Ureter (tissue), 1 donor: Measurements from ENCODE around the gene NGEF. TPM values are rescaled to one million over a fixed set of nuclear protein-coding genes. Genes with fewer than 3 reads are reported as not detected.
A peak's percentile ranks its signal among the peaks of the same experiment; 100 is the strongest.

Source experiments
- DNase-seq: peaks from one replicate; pipeline ENCODE4 v3.0.0-alpha.2; 2020; ENCODE audit warnings: low spot score
- total RNA-seq: library from RNA; stranded (reverse); gene quantifications from one replicate; pipeline ENCODE4 v1.2.4, GENCODE V29; 2023
- donor health status: DM: yes; HTN: yes; CAD: no.

The NGEF gene
- 8.1 TPM for total RNA-seq

GRCh38 chr2:233013027-233013461, at the start of gene NGEF:
Gene NGEF, minus strand, starts transcription at chr2:233013256. Its CDS starts 38,366 bp downstream, at chr2:232974890.
- DNase-seq = peak; percentile 37

- no peak for DNase-seq
These were observed 49.4 kb upstream of the NGEF start for GRCh38 chr2:233062451-233062850.

DNA sequence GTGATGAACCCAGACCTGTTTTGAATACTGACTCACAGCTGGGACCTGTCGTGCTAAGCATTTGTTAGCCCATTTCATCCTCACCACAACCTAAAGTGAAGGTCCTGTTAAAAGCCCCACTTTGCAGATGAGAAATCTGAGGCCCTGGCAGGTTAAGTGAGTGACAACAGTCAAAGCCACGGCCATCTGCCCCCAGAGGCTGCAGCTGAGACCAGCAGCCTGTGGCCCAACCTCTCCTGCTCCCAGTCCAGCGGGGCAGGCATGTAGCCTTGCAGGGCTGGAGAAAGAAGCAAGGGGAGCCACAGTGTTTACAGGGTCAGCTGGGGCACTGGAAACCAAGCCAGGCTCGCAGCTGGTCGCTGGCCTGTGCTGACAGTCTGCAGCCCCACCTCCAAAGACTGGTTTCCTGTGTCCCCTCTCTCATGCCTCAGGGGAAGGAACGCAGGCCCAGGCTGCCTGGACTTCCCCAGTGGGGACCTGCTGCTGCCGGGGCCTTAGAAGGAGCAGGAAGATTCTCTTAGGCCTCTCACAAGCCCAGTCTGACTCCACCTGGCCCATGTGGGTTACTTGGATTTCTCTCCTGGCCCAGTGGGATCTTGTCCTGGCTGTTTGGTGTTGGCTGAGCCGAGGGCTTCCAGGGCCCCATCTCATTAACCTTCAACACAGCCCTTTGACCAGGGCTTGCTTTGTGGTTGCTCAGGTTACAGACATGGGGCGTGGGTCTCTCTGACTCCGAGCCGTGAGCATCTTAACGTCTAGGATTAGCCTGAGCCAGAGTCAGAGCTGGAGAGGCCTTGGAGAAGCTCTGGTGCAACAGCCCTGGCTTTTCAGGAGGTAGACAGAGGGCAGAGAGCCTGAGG, 48.8 kb upstream of the NGEF start:
- DNase-seq = peak; percentile 48

DNA sequence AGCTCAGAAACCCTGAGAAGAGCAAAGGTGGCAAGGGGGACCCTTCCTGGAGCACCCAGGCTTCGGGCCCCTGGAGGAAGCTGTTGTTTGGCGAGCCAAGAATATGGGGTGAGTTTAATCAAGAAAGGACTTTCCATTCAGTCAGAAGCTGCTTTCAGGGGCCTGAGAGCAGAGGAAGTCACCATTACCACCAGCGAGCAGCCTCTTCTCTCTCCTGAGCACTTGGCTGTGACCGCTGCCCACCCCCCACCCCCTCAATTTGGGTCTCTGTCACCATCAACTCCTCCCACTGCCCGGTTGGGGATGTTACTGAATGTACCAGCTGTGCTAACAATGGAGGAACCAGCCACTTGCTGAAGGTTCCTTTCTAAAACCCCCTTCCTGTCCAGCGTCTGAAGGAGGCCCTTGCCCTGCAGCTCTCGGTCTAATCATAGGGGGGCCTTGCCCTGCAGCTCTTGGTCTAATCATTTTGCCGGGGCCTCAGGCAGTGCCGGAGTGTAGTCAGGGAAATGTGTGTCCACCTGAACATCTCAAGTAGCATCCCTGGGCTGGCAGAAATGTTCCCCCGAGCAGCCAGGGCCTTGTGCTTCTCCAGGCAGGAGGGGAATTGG, 48.0 kb upstream of the NGEF start:
- DNase-seq = peak; percentile 36

GRCh38 chr2:233060501-233060979, 47.5 kb upstream of the NGEF start:
- no peak for DNase-seq

- peak; percentile 67 for DNase-seq
These were observed 46.9 kb upstream of the NGEF start, which contains the start of gene INPP5D for GRCh38 chr2:233059797-233060500. Gene INPP5D, plus strand, starts transcription at chr2:233060342. Its CDS starts 137 bp downstream, at chr2:233060479.

GRCh38 chr2:233059547-233059796, 46.4 kb upstream of the NGEF start:
- no peak for DNase-seq

- DNase-seq = peak; percentile 35
These were observed 45.9 kb upstream of the NGEF start for GRCh38 chr2:233058717-233059546.

DNA sequence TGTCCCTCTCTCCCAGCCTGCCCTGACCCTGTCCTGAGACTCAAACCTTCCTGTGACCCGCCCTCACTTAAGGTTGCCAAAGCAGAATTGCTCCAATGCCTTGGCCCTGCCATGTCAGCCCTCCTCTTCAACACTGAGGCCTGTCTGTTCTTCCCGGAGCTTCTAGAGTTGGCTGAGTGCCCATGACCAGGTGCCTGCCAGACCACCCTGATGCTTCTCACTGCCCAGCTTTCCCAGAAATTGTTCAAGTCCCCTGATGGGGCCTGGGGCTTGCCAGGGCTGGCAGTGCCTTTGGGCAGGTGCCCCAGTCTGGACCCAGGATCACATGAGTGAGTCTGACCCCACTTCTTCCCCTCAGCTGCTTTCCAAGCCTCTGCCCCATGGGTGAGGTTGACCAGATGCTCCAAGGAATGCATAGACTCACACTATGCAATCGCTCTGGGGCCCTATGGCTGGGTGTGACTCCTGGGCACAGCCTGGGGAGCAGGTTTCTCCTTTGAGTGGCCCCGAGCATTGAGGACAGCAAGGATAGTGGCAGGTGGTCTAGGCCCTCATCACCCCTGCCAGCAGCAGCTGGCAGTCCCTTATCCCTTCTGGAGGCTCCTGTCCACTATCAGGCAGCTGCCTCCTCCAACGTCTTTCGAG, 44.0 kb upstream of the NGEF start:
- DNase-seq = no peak

GRCh38 chr2:233055362-233055761, 42.3 kb upstream of the NGEF start:
- no peak for DNase-seq

DNA sequence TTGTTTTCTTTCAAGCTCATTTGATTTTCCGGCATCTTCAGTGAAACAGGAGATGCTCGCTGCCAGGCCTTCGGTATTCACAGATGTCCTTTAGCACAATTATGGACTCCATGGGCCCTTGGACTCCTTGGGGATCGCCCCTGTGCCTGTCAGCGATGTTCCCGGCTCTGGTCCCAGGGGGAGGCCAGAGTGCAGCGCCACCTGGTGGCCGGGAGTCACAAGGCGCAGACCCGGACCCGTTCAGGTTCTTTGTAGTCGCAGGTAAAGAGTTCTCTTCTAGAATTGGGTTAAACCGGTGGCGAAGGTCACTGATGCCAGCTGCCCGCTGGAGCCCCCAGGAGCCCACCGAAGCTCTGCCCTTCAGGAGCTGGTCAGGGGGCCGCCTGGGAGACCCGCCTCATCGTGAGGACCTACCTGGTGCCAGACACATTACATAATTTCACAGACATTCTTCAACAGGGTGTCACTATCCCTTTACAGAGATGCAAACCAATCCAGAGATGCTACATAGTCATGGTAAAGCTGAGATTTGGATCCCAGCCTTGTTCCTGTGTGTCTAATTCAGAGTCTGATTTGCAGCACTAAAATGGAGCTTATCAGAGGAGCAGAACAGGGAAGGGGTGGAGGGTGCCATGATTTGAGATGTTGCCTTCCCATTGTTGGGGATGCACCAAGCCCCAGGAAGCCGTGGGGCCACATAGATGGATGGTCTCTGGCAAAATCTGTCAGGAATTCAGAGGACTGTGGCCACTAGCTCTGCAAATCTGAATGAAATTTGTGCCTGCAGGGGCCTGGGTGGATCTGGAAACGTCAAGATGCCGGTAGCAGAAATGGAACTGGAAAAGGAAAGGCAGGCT, 41.1 kb upstream of the NGEF start:
- DNase-seq = peak; percentile 45

- peak; percentile 6 for DNase-seq
These were observed 39.5 kb upstream of the NGEF start for GRCh38 chr2:233052517-233052916.

GRCh38 chr2:233051241-233052149, 38.4 kb upstream of the NGEF start:
- DNase-seq = peak; percentile 60

DNA sequence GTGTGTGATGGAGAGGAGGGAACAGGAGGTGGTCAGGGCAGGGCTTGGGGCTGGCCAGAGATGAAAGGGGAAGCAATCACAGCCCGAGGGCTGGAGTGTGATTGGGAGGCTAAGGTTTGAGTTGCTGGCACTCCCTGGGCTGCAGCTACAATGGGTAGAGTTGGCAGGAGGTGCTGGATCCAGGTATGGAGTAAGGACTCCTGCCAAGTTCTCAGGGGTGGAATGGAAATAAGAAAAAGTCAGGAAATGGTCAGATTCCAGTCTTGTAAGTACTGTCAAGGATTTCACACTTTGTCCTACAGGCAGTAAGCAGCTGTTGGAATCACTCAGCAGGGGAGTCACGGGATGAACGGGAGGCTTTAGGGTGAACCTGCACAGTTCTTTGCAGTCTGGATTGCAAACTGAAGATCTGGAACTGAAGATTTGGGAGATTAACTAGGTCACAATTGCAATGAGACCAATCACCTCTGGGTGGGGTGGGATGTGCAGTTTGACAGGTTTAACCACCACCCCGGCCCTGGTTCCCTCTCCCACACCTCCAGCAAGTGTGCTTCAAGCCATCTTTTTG, 36.2 kb upstream of the NGEF start:
- no peak for DNase-seq

- DNase-seq = no peak
These were observed 35.6 kb upstream of the NGEF start for GRCh38 chr2:233048569-233049193.

DNA sequence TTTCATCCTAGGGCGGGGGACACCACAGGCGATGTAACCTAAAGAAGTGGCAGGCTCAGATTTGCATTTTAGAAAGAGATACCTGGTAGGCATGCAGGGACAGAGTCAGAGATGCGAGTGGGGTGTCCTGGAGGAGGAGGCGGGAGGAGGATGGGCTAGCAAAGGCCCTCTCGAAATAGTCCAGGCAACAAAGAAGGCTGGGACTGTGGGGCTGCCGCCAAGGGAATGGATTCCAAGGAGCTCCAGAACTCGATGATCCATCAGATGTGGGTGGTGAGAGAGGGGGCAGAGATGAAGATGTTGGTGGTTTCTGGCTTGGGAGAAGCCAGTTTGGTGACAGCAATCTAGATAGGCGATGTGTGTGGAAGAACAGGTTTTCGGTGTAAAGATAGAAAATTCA, 34.6 kb upstream of the NGEF start:
- no peak for DNase-seq

GRCh38 chr2:233047206-233047605, 34.1 kb upstream of the NGEF start:
- DNase-seq = no peak

- no peak for DNase-seq
These were observed 32.0 kb upstream of the NGEF start for GRCh38 chr2:233044974-233045605.
